Osteoblast (primary cell): ENCODE data around the gene PAF1. TPM values are rescaled to one million over a fixed set of nuclear protein-coding genes. Genes with fewer than 3 reads are reported as not detected.

Experiments
- DNase-seq: peaks from one replicate; pipeline ENCODE4 v3.0.0; 2011; ENCODE audit warnings: low spot score, mixed read lengths; ENCODE audit not compliant: insufficient read length; ENCODE audit errors: missing footprints
- H2AFZ ChIP-seq: 2 replicates; pipeline ENCODE4 v1.6.0; 2011; ENCODE audit warnings: mild to moderate bottlenecking, low read length
- H3K27ac ChIP-seq: 2 replicates; pipeline ENCODE4 v1.5.1; 2011; ENCODE audit warnings: mild to moderate bottlenecking, low read depth, low read length, moderate library complexity
- H3K27me3 ChIP-seq: 2 replicates; pipeline ENCODE4 v1.6.0; 2012; ENCODE audit warnings: mild to moderate bottlenecking, control low read depth, inconsistent platforms, low read length, moderate library complexity; ENCODE audit not compliant: insufficient read depth
- H3K36me3 ChIP-seq: 2 replicates; pipeline ENCODE4 v1.5.1; 2011; ENCODE audit warnings: mild to moderate bottlenecking, low read length, control low read depth, moderate library complexity; ENCODE audit not compliant: insufficient read depth
- H3K4me1 ChIP-seq: 2 replicates; pipeline ENCODE4 v1.5.1; 2011; ENCODE audit warnings: mild to moderate bottlenecking, low read length, control low read depth, moderate library complexity; ENCODE audit not compliant: insufficient read depth
- H3K4me2 ChIP-seq: 2 replicates; pipeline ENCODE4 v1.6.0; 2011; ENCODE audit warnings: mild to moderate bottlenecking, low read length; ENCODE audit not compliant: insufficient read depth
- H3K4me3 ChIP-seq: fragments of 200-600 bp; sonication (generic); 3 replicates; pipeline ENCODE4 v1.5.1; 2012; ENCODE audit warnings: mild to moderate bottlenecking, low read length, inconsistent platforms; ENCODE audit not compliant: insufficient read depth
- H3K79me2 ChIP-seq: 2 replicates; pipeline ENCODE4 v1.6.0; 2012; ENCODE audit warnings: mild to moderate bottlenecking, low read length, control low read depth, inconsistent platforms; ENCODE audit not compliant: insufficient read depth
- H3K9me3 ChIP-seq: 2 replicates; pipeline ENCODE4 v1.5.1; 2011; ENCODE audit warnings: low read depth, low read length, control low read depth
- H4K20me1 ChIP-seq: 2 replicates; pipeline ENCODE4 v1.6.0; 2012; ENCODE audit warnings: mild to moderate bottlenecking, low read length, control low read depth; ENCODE audit not compliant: insufficient read depth
- total RNA-seq: library from RNA; depleted of rRNA; stranded (reverse); fragments of >200 nt; gene quantifications from 2 replicates; pipeline ENCODE4 v1.2.3, GENCODE V29; 2012
- TF ChIP-seq, protein P1 (sequence below): IDR thresholded peaks from 2 replicates; pipeline ENCODE4 v1.5.1; 2011; ENCODE audit warnings: mild to moderate bottlenecking, low read depth, low read length, moderate library complexity; ENCODE audit errors: extremely low read depth

The PAF1 gene
- total RNA-seq, 1 donor, result 29.3 TPM

DNA sequence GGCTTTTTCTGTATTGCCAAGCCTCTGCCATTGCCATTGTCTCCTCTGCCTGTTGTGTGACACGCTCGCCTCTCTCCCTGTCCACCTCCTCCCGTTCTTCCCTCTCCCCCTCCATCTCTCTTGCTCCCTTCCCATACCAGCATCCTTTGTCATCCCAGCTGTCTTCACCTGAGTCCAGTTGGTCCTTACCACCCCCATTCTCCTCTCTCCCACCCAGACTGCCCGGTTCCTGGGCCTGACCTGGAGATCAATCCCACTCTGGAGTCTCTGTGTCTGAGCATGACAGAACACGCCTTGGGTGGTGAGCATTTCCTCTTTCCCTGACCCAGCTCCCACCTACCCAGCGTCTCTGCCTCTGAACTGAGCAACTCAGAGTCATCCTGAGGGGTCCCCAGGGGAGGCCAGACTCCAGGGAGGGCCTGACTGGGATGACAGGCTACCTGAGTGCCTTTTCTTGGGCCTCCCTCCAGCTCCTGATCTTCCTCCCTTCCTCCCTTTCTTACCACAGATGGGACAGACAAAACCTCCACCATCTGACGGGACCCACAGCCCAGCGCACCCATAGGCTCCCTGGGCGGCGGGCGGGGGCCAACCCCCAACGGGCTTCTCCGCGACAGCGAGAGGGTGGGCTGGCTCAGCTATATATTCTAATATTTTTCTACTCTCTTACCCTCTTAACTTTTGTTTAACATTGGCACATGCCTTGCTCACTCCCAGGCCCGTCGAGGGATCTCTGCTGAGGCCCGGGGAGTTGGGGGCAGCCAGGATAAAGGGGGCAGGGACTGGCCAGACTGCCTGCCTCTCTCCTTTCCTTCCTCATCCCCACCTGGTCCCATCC, 7.7 kb downstream of the PAF1 start:
- Histone ChIP-seq H3K4me3 (no peak overlapping the region), H3K9me3 (no peaks in the 10 kb centered on the region), H3K4me1 (peaks cover 6% of the 10 kb centered on the region), H4K20me1 (peaks cover 3% of the 10 kb centered on the region), H3K4me2 (no peak overlapping the region), H3K27me3 (no peaks in the 10 kb centered on the region), H3K79me2 (no peaks in the 10 kb centered on the region), H2AFZ (no peak overlapping the region), H3K27ac (peak overlapping the region; percentile 40), H3K36me3 (peaks cover 91% of the 10 kb centered on the region)
- TF ChIP-seq, protein P1, sequence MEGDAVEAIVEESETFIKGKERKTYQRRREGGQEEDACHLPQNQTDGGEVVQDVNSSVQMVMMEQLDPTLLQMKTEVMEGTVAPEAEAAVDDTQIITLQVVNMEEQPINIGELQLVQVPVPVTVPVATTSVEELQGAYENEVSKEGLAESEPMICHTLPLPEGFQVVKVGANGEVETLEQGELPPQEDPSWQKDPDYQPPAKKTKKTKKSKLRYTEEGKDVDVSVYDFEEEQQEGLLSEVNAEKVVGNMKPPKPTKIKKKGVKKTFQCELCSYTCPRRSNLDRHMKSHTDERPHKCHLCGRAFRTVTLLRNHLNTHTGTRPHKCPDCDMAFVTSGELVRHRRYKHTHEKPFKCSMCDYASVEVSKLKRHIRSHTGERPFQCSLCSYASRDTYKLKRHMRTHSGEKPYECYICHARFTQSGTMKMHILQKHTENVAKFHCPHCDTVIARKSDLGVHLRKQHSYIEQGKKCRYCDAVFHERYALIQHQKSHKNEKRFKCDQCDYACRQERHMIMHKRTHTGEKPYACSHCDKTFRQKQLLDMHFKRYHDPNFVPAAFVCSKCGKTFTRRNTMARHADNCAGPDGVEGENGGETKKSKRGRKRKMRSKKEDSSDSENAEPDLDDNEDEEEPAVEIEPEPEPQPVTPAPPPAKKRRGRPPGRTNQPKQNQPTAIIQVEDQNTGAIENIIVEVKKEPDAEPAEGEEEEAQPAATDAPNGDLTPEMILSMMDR, result no peak
- DNase-seq, result peak; percentile 73

- Histone ChIP-seq H3K9me3 (no peaks in the 10 kb centered on the region), H4K20me1 (peaks cover 3% of the 10 kb centered on the region), H3K27me3 (no peaks in the 10 kb centered on the region), H3K4me3 (no peak overlapping the region), H3K36me3 (peaks cover 93% of the 10 kb centered on the region), H2AFZ (no peak overlapping the region), H3K4me1 (peaks cover 6% of the 10 kb centered on the region), H3K79me2 (no peaks in the 10 kb centered on the region), H3K4me2 (no peak overlapping the region), H3K27ac (peak overlapping the region; percentile 40)
- DNase-seq, result peak; percentile 90
- TF ChIP-seq, protein P1, result no peak
These were observed 8.8 kb downstream of the PAF1 start for GRCh38 chr19:39381910-39382611.

DNA sequence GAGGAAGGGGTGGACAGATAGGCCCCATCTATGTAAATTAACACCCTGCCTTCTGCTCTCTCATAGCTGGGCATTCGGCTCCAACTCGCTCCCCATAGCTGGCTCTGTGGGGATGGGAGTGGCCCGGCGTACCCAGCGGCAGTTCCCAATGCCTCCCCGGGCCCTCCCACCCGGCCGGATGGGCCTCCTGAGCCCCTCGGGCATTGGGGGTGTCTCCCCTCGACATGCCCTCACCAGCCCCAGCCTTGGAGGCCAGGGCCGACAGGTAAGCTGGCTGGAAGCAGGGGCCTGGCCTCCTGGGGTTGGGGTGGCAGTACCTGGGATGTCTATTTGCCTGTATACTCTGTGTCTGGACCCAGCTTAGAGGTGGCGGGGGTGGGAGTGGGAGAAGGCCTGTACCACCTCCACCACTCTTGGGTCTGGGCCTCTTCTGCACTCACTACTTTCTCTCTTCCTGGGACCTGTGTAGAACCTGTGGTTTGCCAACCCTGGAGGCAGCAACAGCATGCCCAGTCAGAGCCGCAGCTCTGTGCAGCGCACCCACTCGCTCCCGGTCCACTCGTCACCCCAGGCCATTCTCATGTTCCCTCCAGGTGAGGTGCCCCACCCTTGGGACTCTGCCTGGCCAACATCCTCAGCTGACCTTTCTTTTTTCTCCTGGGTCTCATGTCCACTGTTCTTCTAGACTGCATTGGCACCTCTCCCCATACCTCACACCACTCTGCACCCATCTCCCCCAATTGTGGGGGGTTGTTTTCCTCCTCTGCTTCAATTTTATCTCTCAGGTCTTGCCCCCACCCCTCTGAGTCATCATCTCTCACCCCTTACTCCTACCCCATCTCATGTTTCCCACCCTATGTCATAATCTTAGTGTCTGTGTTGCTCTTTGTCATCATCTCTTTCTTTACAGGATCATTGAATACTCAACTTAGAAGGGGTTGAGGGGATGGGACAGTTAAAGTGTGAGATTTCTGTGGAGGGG, 10.1 kb downstream of the PAF1 start:
- no peak overlapping the region for H2AFZ ChIP-seq
- TF ChIP-seq, protein P1, result no peak
- peaks cover 6% of the 10 kb centered on the region for H3K4me1 ChIP-seq
- H3K4me2 ChIP-seq, result no peak overlapping the region
- H3K36me3 ChIP-seq, result peaks cover 93% of the 10 kb centered on the region
- H4K20me1 ChIP-seq, result peaks cover 3% of the 10 kb centered on the region
- H3K27me3 ChIP-seq, result no peaks in the 10 kb centered on the region
- H3K9me3 ChIP-seq, result no peaks in the 10 kb centered on the region
- H3K27ac ChIP-seq, result peak overlapping the region; percentile 39
- DNase-seq, result peak; percentile 61
- peaks cover 2% of the 10 kb centered on the region for H3K79me2 ChIP-seq
- no peak overlapping the region for H3K4me3 ChIP-seq
